ENCODE measurements around the gene PXK.
"Not testable (repeated sequence)": the region's sequence is repeated elsewhere in the genome, so short reads cannot be mapped to it uniquely, and the experiment has no call there.

PXK gene

DNA sequence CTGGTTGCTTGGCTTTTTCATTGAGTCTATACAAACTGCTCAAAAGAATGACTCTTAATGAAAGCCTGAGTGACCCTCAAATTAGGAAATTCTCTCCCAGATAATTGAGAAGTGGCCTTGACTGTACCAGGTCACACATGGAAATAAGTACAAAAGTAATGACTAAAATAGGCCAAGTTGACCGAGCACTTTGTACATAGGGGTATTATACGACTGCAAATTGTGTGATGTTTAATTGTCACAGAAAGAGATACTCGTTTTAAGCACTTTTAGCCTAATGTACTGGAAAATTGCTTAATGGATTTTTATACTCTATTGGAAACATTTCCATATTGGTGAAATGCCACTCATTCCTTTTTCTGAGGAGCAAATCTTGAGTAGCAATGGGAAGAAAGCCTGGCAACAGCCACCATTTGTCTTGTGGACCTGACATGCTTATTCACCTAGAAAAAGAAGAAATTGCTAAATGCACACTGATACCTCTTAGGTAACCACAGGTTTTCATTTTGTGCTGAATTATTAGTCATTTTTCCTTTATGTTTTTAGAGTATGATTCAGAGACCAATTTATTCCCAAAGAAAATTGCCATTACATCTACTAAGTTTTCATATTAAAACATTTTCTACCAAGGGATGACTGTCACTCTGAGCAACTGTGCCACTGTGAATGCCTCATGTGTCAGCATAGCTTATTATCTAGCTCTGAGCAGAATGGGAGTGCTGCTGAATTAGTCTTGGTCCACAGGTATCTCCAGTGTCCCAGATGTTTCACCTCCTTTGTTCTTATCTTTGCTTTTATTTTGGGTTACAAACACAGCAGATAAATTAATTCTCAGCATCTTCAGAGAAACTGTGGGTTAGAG lies 8.9 kb upstream of the PXK start:
- no peak for DNase-seq (ENCODE audit: low spot score)

- no peak for DNase-seq (ENCODE audit: low spot score)
These were observed 8.0 kb upstream of the PXK start for GRCh38 chr3:58324391-58325390.

GRCh38 chr3:58325525-58325992 lies 7.1 kb upstream of the PXK start:
- no peak for DNase-seq (ENCODE audit: low spot score)

DNA sequence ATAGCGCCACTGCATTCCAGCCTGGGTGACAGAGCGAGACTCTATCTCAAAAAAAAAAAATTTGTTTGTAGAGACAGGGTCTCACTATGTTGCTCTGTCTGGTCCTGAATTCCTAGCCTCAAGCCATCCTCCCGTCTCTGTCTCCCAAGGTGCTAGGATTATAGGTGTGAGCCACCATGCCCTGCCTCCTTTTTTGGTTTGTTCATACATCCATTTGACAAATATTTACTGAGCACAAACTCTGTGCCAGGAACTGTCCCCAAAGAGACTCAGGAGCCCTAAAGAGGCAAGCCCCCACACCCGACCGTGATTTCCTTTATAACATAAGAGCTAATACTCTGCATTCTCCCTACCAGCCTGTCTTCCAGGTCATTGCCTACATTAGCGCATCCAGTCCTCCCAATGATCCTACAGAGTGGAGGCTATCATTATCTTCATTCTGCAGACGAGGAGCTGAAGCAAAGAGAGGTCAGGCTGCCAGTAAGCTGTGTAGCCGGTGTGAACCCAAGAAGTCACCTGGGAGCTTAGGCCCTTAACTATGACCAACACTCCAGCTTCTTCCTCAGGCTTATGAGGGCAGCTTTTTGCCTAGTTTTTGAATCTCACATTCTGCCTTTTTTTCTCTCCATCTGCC lies 6.3 kb upstream of the PXK start:
- no peak for DNase-seq (ENCODE audit: low spot score)

- DNase-seq (ENCODE audit: low spot score), result no peak
These were observed 3.4 kb upstream of the PXK start for GRCh38 chr3:58329150-58329921.

DNA sequence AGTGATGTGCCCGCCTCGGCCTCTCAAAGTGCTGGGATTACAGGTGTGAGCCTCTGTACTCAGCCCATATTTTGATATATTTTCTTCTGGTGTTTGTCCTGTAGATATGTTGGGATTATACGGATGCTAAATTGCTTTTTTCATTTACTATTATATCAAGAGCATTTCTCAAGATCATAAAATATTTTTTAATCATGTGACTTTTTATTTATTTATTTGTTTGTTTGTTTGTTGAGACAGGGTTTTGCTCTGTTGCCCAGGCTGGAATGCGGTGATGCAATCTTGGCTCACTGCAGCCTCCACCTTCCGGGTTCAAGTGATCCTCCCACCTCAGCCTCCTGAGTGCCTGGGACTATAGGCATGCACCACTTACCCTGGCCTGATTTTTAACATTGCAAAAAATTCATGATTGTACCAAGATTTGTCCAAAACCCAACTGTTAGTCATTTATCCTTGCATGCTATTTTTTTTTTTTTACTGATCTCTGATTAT lies 2.7 kb upstream of the PXK start:
- no peak for DNase-seq (ENCODE audit: low spot score)

GRCh38 chr3:58331593-58332152 lies 1.0 kb upstream of the PXK start:
- no peak for DNase-seq (ENCODE audit: low spot score)

- DNase-seq (ENCODE audit: low spot score), result peak; percentile 66
These were observed 717 bp downstream of the PXK start for GRCh38 chr3:58333206-58334012.

GRCh38 chr3:58334013-58334321 lies 1.3 kb downstream of the PXK start:
- no peak for DNase-seq (ENCODE audit: low spot score)

DNA sequence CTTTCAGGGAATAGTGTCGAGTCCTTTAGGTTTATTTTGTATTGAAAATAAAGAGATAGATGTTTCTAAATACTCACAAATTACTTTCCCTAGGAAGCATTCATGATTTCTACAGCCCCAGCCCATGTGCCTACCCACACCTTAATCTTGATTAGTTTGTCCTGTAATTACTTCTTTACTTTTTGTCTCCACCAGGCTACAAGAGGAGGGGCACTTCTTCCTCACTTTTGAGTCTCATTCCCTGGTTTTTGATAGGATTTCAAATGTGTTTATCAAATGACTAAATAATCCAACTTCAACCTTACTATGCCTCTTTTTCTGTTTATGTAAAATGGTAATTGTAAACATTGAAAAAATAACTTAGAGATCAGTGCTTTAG lies 1.8 kb downstream of the PXK start:
- no peak for DNase-seq (ENCODE audit: low spot score)

- DNase-seq (ENCODE audit: low spot score), result no peak
These were observed 2.9 kb downstream of the PXK start for GRCh38 chr3:58335652-58335947.

DNA sequence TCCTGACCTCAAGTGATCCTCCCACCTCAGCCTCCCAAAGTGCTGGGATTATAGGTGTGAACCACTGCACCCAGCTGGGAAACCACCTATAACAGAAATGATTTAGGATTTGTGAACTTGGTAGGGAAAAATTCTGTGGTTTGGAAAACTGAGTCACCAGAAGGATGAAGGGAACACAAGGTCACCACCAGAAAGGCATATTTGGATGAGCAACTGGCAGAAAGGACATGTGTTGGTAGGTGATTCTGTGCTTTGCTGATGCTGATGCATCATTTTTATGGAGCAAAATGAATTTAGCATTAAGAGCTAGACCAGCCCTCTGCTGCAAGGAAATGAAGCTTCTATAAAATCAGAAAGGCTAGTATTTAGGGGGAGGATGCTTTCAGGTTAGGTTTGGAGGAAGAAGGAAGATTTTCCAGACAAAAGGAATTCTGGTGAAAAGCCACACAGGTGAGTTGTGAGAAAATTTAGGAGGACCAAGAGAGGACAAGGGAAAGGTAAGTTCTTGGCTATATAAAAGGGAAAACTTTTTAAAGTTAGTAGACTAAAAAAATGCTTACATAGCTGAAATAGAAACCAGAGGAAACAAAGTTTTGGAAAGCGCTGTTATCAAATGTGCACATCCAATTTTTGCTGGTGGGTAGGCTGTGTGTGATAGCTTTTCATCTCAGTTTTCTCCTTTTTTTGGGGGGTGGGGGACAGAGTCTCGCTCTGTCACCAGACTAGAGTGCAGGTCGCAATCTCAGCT lies 3.6 kb downstream of the PXK start:
- DNase-seq (ENCODE audit: low spot score), result no peak

GRCh38 chr3:58337190-58337589 lies 4.5 kb downstream of the PXK start:
- DNase-seq (ENCODE audit: low spot score), result no peak

- not testable (repeated sequence) for DNase-seq (ENCODE audit: low spot score)
These were observed 6.5 kb downstream of the PXK start for GRCh38 chr3:58339146-58339545.

- DNase-seq (ENCODE audit: low spot score), result no peak
These were observed 8.0 kb downstream of the PXK start for GRCh38 chr3:58340594-58341244.

- no peak for DNase-seq (ENCODE audit: low spot score)
These were observed 8.7 kb downstream of the PXK start for GRCh38 chr3:58341376-58341775.

- no peak for DNase-seq (ENCODE audit: low spot score)
These were observed 10.0 kb downstream of the PXK start for GRCh38 chr3:58342676-58343075.

DNA sequence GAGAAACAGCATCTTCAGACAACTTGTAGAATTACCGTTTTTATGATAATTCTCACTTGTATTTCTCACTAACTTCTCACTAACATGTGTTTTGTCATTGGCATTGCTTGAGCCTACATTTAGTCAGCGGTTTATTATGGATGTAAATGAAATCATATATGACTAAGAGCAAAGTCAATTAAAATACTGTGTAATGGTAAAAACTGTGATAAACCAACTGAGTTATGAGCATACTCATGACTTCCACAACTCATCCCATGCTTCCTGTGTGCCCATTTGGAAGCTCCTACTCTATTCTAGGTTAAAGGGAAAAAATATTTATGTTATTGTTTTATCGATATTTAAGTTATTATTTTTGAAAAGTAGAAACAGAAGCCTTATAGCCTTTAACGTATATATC lies 12.8 kb downstream of the PXK start:
- no peak for DNase-seq (ENCODE audit: low spot score)

DNA sequence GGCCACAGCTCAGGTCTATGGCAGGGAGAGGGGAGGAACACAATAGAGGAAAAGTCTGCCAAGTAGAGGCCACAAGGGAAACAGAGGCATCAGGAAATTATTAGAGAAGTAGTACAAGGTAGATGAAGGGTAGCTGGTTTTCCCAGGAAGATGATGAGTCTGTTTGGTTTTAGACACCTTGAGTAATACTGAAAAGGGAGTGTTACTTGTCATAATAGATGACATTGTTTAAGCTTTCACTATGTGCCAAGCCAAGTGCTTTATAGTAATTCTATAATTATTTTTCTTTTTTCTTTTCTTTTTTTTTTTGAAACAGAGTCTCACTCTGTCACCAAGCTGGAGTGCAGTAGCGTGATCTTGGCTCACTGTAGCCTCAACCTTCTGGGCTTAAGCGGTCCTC lies 13.7 kb downstream of the PXK start:
- DNase-seq (ENCODE audit: low spot score), result no peak
